Neuronal stem cell (in vitro differentiated cells): ENCODE results near the gene YJU2.

Experiments
- DNase-seq: peaks from one replicate; pipeline ENCODE4 v3.0.0-alpha.2; 2013; ENCODE audit warnings: low spot score
- H2AFZ ChIP-seq: one replicate; pipeline ENCODE4 v1.6.1; 2013; ENCODE audit warnings: mild to moderate bottlenecking, low read length, inconsistent platforms
- H2AK5ac ChIP-seq: 2 replicates; pipeline ENCODE4 v1.6.1; 2013; ENCODE audit warnings: low read depth, mild to moderate bottlenecking, inconsistent platforms, low read length, moderate library complexity, mixed read lengths
- H2BK120ac ChIP-seq: 2 replicates; pipeline ENCODE4 v1.6.1; 2013; ENCODE audit warnings: low read depth, mild to moderate bottlenecking, inconsistent platforms, low read length, moderate library complexity, mixed read lengths
- H2BK12ac ChIP-seq: one replicate; pipeline ENCODE4 v1.6.1; 2013; ENCODE audit warnings: low read length, inconsistent platforms
- H2BK15ac ChIP-seq: 2 replicates; pipeline ENCODE4 v1.6.1; 2013; ENCODE audit warnings: mild to moderate bottlenecking, low read length, inconsistent platforms, mixed read lengths
- H2BK5ac ChIP-seq: one replicate; pipeline ENCODE4 v1.6.1; 2013; ENCODE audit warnings: inconsistent platforms, mild to moderate bottlenecking, low read length, moderate library complexity
- H3K14ac ChIP-seq: one replicate; pipeline ENCODE4 v1.6.1; 2013; ENCODE audit warnings: low read length, inconsistent platforms
- H3K18ac ChIP-seq: 2 replicates; pipeline ENCODE4 v1.6.1; 2013; ENCODE audit warnings: low read length, inconsistent platforms
- H3K23ac ChIP-seq: 2 replicates; pipeline ENCODE4 v1.6.1; 2013; ENCODE audit warnings: low read depth, mild to moderate bottlenecking, mixed read lengths, low read length, inconsistent platforms; ENCODE audit not compliant: poor library complexity
- H3K27ac ChIP-seq: replicated peaks from 3 replicates; pipeline ENCODE4 v1.5.1; 2013; ENCODE audit warnings: low read length, inconsistent platforms
- H3K27me3 ChIP-seq, 3 experiments: 2 replicates each; pipeline ENCODE4 v1.6.1; 2013; ENCODE audit warnings: low read length in 3 of 3, mild to moderate bottlenecking in 2 of 3, inconsistent platforms in 1 of 3, low read depth in 1 of 3, mixed read lengths in 1 of 3, moderate library complexity in 1 of 3; ENCODE audit not compliant: control insufficient read depth in 3 of 3, insufficient read depth in 3 of 3
- H3K36me3 ChIP-seq, 2 donors: replicated peaks in 1 of 2; 2 replicates each; pipeline ENCODE4 v1.6.1; 2013; ENCODE audit warnings: low read length in 2 of 2; ENCODE audit not compliant: control insufficient read depth in 2 of 2, insufficient read depth in 2 of 2
- H3K4ac ChIP-seq: 2 replicates; pipeline ENCODE4 v1.6.1; 2013; ENCODE audit warnings: inconsistent platforms, mild to moderate bottlenecking, low read length, moderate library complexity
- H3K4me1 ChIP-seq, 2 donors: 1 replicate in 1 of 2; 2 replicates in 1 of 2; pipeline ENCODE4 v1.6.1; 2013; ENCODE audit warnings: low read length in 2 of 2, low read depth in 1 of 2; ENCODE audit not compliant: control insufficient read depth in 2 of 2, insufficient read depth in 1 of 2
- H3K4me2 ChIP-seq: one replicate; pipeline ENCODE4 v1.6.1; 2013; ENCODE audit warnings: mild to moderate bottlenecking, low read length, inconsistent platforms; ENCODE audit not compliant: insufficient read depth, poor library complexity, severe bottlenecking
- H3K4me3 ChIP-seq, 2 donors: 2 replicates each; pipeline ENCODE4 v1.5.1; 2013; ENCODE audit warnings: low read length in 2 of 2, mild to moderate bottlenecking in 2 of 2, inconsistent platforms in 1 of 2, moderate library complexity in 1 of 2
- H3K79me1 ChIP-seq: one replicate; pipeline ENCODE4 v1.6.1; 2013; ENCODE audit warnings: low read depth, mild to moderate bottlenecking, inconsistent platforms, low read length, moderate library complexity
- H3K9ac ChIP-seq: one replicate; pipeline ENCODE4 v1.6.1; 2013; ENCODE audit warnings: mild to moderate bottlenecking, low read depth, low read length, inconsistent platforms; ENCODE audit not compliant: poor library complexity
- H3K9me3 ChIP-seq, 2 donors: replicated peaks in 1 of 2; 2 replicates each; pipeline versions ENCODE3 to v1.6.1; 2013; ENCODE audit warnings: low read length in 2 of 2, mild to moderate bottlenecking in 2 of 2, inconsistent platforms in 1 of 2, low read depth in 1 of 2, mixed read lengths in 1 of 2, moderate library complexity in 1 of 2; ENCODE audit not compliant: control insufficient read depth in 2 of 2, insufficient read depth in 1 of 2
- H4K8ac ChIP-seq: one replicate; pipeline ENCODE4 v1.6.1; 2013; ENCODE audit warnings: low read depth, mild to moderate bottlenecking, inconsistent platforms, low read length, moderate library complexity
- H4K91ac ChIP-seq: one replicate; pipeline ENCODE4 v1.6.1; 2013; ENCODE audit warnings: low read length, low read depth, mild to moderate bottlenecking, inconsistent platforms; ENCODE audit not compliant: poor library complexity
- WGBS, 2 donors: extraction: QIAGEN DNeasy Blood & Tissue Kit; methylation state at CpG; one replicate each; pipeline ENCODE4 v1.1.7; 2013; ENCODE audit warnings: missing lambda C conversion rate in 2 of 2, mixed read lengths in 1 of 2; ENCODE audit not compliant: insufficient read length in 2 of 2, insufficient replicate concordance in 1 of 2; ENCODE audit errors: extremely low coverage in 2 of 2; 5-methylcytosine and 5-hydroxymethylcytosine counted together

Gene YJU2

DNA sequence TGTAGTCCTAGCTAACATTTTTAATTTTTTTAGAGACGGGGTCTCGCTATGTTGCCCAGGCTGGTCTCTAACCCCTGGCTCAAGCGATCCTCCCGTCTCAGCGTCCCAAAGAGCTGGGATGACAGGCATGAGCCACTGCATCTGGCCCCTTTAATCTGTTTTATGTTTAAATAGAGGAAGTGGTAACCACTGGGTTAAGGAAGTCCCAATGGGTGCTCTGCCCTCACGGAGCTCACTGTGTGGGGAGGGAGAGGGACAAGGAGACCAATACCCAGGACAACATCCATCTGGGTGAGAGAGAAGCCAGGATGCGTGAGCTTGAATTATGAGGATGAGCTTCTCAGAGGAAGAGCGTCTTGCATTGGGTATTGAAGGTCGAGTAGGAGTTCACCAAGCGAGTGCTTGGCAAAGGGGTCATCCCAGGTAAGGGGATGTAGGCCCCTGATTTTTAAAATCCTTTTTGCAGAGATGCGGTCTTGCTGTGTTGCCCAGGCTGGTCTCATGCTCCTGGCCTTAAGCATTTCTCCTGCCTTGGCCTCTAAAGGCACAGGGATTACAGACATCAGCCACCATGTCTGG, 13.8 kb downstream of the YJU2 start:
- H3K36me3 ChIP-seq: peaks cover 32 to 72% of the 10 kb centered on the region in 2 donors
- H4K8ac ChIP-seq: no peak overlapping the region

GRCh38 chr19:4264812-4265211, 17.9 kb downstream of the YJU2 start:
- H2BK5ac ChIP-seq: no peak overlapping the region
- H3K9ac ChIP-seq: no peak overlapping the region
- no peak overlapping the region for H4K91ac ChIP-seq
- H3K79me1 ChIP-seq: peaks cover 4% of the 10 kb centered on the region
- H2BK120ac ChIP-seq: no peak overlapping the region
- H3K14ac ChIP-seq: no peak overlapping the region
- no peak overlapping the region for H3K4ac ChIP-seq
- no peak overlapping the region for H2BK15ac ChIP-seq
- H3K27me3 ChIP-seq: no peaks in the 10 kb centered on the region
- H2BK12ac ChIP-seq: no peak overlapping the region
- no peak for DNase-seq
- no peak overlapping the region for H3K23ac ChIP-seq
- no peak overlapping the region for H2AFZ ChIP-seq
- H3K9me3 ChIP-seq: no peaks in the 10 kb centered on the region
- no peak overlapping the region for H3K4me3 ChIP-seq
- no peak overlapping the region for H2AK5ac ChIP-seq
- H3K36me3 ChIP-seq: peaks cover 21 to 58% of the 10 kb centered on the region in 2 donors
- no peaks in the 10 kb centered on the region for H3K4me1 ChIP-seq
- no peak overlapping the region for H3K18ac ChIP-seq
- no peak overlapping the region for H4K8ac ChIP-seq
- WGBS, 2 donors: no CpG with 5 or more reads among the region's 4 CpGs
- no peak overlapping the region for H3K4me2 ChIP-seq
- no peak overlapping the region for H3K27ac ChIP-seq

More for the DNA sequence above, 13.8 kb downstream of the YJU2 start:
- Histone ChIP-seq H3K9ac (no peak overlapping the region), H3K4me3 (no peak overlapping the region), H3K4me1 (no peaks in the 10 kb centered on the region), H2BK12ac (no peak overlapping the region), H3K79me1 (peaks cover 2% of the 10 kb centered on the region), H3K27me3 (no peaks in the 10 kb centered on the region), H2AK5ac (no peak overlapping the region), H3K4ac (no peak overlapping the region), H2BK120ac (no peak overlapping the region), H3K18ac (no peak overlapping the region), H3K14ac (no peak overlapping the region), H2BK15ac (no peak overlapping the region), H3K4me2 (no peak overlapping the region), H3K27ac (no peak overlapping the region), H3K9me3 (peaks cover 6 to 7% of the 10 kb centered on the region in 2 donors), H2AFZ (no peak overlapping the region), H4K91ac (no peak overlapping the region), H2BK5ac (no peak overlapping the region), H3K23ac (no peak overlapping the region)
- DNase-seq: no peak
- no CpG with 5 or more reads among the region's 11 CpGs for WGBS, 2 donors

DNA sequence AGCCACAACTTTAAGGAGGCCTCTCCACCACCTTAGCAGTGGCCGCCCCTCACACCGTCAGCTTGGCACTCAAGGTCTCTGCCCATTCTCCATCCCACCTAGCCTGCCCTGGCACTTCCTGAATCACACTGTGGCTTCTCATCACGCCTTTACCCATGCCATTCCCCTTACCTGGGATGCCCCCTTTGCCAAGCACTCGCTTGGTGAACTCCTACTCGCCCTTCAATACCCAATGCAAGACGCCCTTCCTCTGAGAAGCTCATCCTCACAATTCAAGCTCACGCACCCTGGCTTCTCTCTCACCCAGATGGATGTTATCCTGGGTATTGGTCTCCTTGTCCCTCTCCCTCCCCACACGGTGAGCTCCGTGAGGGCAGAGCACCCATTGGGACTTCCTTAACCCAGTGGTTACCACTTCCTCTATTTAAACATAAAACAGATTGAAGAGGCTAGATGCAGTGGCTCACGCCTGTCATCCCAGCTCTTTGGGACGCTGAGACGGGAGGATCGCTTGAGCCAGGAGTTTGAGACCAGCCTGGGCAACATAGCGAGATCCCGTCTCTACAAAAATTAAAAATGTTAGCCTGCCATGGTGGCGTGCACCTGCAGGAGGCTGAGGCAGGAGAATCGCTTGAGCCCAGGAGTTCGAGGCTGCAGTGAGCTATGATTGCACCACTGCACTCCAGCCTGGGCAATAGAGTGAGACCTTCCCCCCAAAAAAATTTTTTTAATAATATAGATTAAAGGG, 19.5 kb downstream of the YJU2 start:
- Histone ChIP-seq H3K27ac (no peak overlapping the region), H3K36me3 (peaks cover 21 to 48% of the 10 kb centered on the region in 2 donors), H3K23ac (no peak overlapping the region), H2AK5ac (no peak overlapping the region), H2AFZ (no peak overlapping the region), H2BK15ac (no peak overlapping the region), H3K27me3 (no peaks in the 10 kb centered on the region), H3K4me2 (no peak overlapping the region), H3K9ac (no peak overlapping the region), H2BK120ac (no peak overlapping the region), H3K4me1 (no peaks in the 10 kb centered on the region), H2BK12ac (no peak overlapping the region), H4K8ac (no peak overlapping the region), H2BK5ac (no peak overlapping the region), H3K4me3 (peak overlapping the region in 1 of 2 donors; percentile 20), H3K4ac (no peak overlapping the region), H3K18ac (no peak overlapping the region), H4K91ac (no peak overlapping the region), H3K14ac (no peak overlapping the region), H3K9me3 (no peaks in the 10 kb centered on the region), H3K79me1 (peaks cover 4% of the 10 kb centered on the region)
- DNase-seq: no peak
- no CpG with 5 or more reads among the region's 18 CpGs for WGBS, 2 donors

- Histone ChIP-seq H3K9ac (no peak overlapping the region), H3K14ac (no peak overlapping the region), H2AK5ac (peak overlapping the region; percentile 57), H2AFZ (no peak overlapping the region), H2BK12ac (no peak overlapping the region), H2BK5ac (peak overlapping the region; percentile 93), H3K4me2 (no peak overlapping the region), H3K4ac (no peak overlapping the region), H3K4me1 (no peaks in the 10 kb centered on the region), H3K9me3 (no peaks in the 10 kb centered on the region), H2BK120ac (no peak overlapping the region), H3K23ac (peak overlapping the region; percentile 75), H2BK15ac (peak overlapping the region; percentile 58), H4K8ac (no peak overlapping the region), H3K79me1 (peaks cover 4% of the 10 kb centered on the region), H3K4me3 (peak overlapping the region in 1 of 2 donors; percentile 3), H3K27me3 (no peaks in the 10 kb centered on the region), H4K91ac (no peak overlapping the region), H3K18ac (peak overlapping the region; percentile 64), H3K36me3 (peaks cover 18 to 41% of the 10 kb centered on the region in 2 donors), H3K27ac (no peak overlapping the region)
- WGBS, 2 donors: no CpG with 5 or more reads among the region's 21 CpGs
- peak; percentile 60 for DNase-seq
Measured at GRCh38 chr19:4267101-4267900, 20.4 kb downstream of the YJU2 start.
